HG02610 (cell line): ENCODE data around the gene ERICH4.

ENCODE experiments used
- ATAC-seq: cut with Tn5 transposase; IDR thresholded peaks from one replicate; pipeline ENCODE4 v1.9.1; 2021; ENCODE audit warnings: mild to moderate bottlenecking, moderate library complexity; ENCODE audit not compliant: unreplicated experiment

The ERICH4 gene

DNA sequence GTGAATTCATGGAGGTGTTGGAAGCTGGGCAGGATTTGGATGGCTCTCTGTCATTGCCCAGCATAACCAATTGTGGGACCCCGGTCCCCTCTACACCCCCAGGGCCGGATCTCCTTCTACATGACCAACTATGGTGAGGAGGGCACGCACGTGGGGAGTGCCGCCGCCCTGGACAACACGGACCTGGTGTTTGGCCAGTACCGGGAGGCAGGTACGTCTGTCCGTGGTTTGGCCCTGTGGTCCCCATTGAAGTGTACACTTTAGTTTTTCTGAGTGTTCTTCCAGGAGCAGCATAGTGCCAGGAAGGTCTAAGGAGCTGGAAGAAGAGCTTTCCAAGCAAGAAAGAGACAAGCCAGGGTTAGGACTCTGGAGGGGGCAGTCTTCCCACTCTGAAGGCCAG, 29.0 kb upstream of the ERICH4 start:
- ATAC-seq, result no peak

- no peak for ATAC-seq
Observed at GRCh38 chr19:41414461-41414860, 28.5 kb upstream of the ERICH4 start.

DNA sequence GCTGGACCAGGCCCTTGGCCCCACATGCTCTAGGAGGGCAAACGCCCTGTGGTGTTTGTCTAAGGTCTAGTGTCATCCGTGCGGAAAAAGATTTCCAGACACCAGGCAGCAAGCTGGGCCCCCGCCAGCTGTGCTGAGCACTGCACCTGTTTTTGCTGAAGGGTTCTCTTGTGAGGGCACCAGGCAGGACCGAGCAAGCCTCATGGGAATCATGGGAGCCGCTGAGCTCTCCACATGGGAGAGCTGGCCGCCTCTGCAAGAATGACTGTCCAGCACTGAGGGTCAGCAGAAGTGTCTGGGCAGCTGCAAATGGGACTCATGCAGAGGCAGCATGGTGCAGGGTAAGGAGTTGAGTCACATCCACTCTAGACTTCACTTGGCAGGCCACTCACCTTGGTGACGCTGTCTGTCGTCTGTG, 27.8 kb upstream of the ERICH4 start:
- ATAC-seq, result no peak

DNA sequence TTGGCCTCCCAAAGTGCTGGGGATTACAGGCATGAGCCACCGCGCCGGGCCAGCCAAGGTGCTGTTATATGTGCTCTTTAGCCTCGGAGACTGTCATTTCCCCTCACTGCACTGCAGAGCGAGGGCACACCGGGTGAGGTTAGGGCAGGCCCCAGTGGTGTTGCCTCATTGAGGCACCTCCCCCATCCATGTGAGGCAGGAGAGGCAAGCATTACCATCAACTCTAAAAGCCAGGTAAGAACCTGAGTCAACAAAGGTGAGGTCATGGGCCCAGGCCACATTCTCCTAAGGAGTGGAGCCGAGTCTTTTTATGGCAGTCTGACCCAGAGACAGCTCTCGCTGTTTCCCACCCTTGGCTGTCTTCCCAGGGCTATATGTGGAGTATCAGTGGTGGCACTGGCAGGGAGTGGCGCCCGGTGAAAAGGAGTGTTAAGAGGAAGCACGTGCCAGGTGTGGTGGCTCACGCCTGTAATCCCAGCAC, 26.7 kb upstream of the ERICH4 start:
- no peak for ATAC-seq

DNA sequence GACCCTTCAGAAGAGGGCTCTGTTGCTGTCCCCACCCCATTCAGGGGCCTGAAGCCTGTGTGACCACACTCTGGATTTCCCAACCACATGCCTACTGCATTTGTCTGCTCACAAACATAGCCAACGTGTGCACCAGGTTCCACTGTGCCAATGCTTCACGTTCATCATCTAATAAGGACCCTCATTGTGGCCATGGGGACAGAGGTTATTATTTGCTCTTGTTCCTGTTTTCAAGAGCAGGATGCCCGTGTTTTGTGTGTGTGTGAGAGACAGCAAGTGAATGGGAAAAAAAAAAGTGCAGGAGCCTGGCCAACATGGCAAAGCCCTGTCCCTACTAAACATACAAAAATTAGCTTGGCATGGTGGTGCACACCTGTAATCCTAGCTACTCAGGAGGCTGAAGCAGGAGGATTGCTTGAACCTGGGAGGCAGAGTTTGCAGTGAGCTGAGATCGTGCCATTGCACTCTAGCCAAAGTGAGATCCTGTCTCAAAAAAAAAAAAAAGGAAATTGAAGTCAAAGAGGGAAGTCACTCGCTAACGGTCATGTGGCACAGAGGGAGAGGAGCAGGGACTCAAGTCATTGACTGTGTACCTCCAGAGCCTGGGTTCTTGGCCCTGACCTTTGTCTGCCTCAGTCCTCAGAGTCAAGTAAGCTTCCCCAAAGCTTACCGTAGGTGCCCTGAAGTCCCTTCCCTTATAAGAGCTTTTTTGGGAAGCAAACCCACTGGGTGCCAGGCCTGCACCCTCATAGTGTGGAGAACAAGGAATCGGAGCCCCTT, 22.7 kb upstream of the ERICH4 start:
- no peak for ATAC-seq

DNA sequence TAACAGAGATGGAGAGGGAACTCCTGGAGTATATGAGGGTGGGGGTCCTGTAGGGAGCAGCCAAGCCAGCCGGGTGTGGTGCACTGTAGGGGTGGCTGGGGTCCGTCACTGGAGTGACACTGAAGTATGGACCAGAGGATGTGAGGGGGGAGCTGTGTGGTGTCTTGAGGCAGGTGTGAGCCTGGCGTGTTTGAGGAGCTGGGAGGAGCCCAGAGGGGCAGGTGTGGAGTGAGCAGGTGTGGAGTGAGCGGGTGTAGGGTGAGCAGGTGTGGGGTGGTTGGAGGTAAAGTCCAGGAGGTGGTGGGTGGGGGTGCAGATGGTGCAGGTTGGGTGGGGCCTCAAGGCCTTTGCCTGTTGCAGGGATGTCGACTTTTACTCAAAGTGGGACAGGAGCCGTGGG, 21.6 kb upstream of the ERICH4 start:
- ATAC-seq, result no peak

GRCh38 chr19:41421973-41422372, 21.0 kb upstream of the ERICH4 start:
- ATAC-seq, result no peak

GRCh38 chr19:41422456-41422855, 20.5 kb upstream of the ERICH4 start:
- ATAC-seq, result no peak

DNA sequence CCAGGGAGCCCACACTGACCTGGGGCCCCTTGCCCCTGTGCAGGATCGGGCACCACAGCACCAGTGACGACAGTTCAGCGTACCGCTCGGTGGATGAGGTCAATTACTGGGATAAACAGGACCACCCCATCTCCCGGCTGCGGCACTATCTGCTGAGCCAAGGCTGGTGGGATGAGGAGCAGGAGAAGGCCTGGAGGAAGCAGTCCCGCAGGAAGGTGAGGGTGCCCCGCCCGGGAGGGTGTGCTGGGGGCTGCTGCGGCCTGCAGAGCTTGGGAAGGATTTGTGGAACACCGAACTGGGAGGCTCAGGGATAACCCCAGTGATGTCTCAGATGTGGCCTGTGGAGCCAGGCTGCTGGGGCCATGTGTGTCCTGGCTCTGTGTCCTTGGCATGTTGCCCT, 20.0 kb upstream of the ERICH4 start:
- no peak for ATAC-seq

DNA sequence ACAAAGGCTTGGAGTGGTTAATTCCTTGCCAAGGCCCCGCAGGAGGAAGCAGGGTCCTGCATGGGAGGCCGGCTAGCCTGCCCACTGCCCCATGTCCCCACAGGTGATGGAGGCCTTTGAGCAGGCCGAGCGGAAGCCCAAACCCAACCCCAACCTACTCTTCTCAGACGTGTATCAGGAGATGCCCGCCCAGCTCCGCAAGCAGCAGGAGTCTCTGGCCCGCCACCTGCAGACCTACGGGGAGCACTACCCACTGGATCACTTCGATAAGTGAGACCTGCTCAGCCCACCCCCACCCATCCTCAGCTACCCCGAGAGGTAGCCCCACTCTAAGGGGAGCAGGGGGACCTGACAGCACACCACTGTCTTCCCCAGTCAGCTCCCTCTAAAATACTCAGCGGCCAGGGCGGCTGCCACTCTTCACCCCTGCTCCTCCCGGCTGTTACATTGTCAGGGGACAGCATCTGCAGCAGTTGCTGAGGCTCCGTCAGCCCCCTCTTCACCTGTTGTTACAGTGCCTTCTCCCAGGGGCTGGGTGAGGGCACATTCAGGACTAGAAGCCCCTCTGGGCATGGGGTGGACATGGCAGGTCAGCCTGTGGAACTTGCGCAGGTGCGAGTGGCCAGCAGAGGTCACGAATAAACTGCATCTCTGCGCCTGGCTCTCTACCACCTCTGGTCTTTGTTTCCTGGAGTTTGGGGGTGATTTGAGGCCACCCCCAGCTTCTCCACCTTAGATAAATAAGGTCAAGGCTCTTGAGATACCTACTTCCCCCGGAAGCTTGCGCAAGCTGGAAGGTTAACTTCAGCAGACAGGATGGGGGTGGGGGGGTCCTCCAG, 18.4 kb upstream of the ERICH4 start:
- no peak for ATAC-seq

DNA sequence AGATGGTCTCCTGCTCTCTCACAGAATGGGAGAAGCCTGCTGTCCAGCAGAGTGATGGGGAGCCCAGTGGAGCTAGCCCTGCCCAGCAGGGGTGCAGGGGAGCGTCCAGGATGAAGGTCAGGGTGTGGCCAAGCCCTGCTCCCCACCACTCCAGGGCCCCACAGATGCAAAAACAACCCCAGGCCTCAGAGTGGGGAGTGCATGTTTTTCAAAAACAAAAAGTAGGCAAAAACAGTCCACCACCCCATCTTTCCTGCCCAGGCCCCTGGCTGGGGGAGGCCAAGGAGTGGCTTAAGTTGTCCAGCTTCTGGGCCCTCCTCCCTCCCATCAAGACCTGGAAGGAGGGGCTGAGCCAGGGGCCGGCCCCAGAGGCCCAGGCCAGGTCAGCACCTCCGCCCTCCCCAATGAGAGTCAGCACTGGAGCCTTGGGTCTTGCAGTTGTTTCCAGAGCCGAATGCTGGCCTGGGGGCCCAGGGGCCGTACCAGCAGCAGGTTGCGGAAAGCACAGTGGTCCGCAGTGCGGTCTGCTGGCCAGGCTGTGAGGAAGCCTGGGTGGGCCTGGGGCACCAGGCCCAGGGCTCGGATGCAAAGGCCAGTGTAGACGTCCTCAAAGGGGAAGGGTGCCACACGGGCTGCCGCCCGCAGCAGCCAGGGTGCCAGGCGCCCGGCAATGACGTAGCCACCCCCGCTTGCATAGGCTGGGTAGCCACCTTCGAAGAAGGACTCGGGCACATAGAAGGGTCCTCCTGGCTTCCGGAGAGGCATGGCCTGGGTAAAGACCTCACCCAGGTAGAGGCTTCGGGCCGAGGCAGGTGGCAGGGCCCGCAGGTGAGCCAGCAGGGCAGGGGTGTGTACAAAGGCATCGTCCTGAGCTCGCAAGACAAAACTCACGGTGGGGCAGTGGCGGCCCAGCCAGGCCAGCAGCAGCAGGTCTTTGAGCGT, 17.5 kb upstream of the ERICH4 start:
- ATAC-seq, result no peak

- ATAC-seq, result no peak
Observed at GRCh38 chr19:41426116-41426841, 16.7 kb upstream of the ERICH4 start.

DNA sequence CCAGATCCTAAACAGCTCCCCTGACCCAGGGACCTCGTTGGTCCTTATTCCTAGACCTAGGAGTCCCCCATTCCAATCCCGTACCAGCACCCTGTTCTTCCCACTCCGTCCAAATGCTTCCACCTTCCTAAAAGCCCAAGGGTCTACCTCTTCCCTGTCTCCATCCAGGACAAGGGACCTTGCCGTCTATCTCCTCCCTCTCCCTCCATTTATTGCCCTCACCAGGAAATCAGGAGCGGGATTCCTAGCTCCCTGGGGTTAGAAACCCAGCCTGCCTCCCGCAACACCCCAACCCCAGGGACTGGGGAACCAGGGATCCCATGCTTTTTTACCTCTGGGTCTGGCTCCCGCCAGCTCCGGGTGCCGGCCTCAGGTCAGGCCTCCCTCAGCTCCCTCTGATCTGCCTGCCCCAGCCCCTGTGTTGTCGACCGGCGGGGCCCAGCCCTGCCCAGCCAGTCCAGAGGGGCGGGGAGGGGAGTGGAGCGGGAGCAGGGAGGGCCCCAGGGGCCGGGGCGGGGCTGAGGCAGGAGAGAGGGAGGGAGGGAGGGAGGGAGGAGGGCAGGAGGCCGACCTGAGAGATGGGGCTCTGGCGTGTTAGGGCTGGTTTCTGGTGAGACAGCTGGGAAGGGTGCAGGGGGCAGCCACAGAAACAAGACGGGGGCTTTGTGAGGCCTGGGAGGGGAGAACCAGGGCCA, 15.9 kb upstream of the ERICH4 start, which contains the start of gene B3GNT8:
B3GNT8 (minus strand) TSS at position 423 of the 695 bp plus-strand sequence. CDS start 596 bp downstream, outside the sequence.
- ATAC-seq, result peak; percentile 43

DNA sequence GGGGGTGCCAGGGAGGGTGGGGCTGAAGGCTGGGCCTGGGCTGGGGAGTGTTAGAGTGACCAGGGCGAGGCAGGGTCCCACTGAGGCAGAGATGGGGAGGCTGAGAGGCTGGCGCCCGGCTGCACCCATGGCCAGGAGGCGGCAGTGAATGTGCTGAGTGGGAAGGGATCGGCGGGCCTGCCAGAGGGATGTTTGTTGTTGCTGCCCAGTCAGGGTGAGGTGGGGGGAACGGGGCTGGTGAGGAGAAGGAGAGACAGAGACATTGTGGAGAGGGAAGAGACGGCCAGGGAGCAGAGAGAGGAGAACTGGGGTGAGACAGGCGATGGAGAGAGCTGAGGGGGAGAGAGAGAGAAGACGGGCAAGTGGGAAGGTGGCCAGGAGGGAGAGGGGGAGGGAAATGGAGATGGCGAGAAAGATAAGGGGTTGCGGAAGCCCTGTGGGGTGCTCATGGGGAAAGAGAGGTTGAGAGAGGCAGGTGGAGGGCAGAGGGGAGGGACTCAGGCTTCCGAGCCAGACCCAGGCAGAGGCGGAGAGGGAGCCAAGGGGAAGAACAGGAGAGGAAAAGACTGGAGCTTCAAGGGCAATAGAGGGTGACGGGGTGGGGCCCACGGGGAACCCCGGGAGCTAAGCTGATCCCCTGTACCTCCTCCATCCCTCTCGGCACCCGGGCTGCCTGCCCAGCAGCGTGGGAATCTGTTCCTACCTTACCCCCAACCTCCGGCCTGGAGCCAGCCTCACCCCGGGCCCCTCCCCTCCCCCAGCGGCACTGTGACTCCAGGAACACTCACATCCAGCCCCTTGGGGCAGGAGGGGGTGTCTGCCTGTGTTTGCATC, 15.1 kb upstream of the ERICH4 start:
- ATAC-seq, result no peak

GRCh38 chr19:41428481-41428859, 14.5 kb upstream of the ERICH4 start:
- ATAC-seq, result no peak

- no peak for ATAC-seq
Observed at GRCh38 chr19:41430922-41431321, 12.0 kb upstream of the ERICH4 start.

- ATAC-seq, result no peak
Observed at GRCh38 chr19:41431426-41432386, 11.2 kb upstream of the ERICH4 start.

DNA sequence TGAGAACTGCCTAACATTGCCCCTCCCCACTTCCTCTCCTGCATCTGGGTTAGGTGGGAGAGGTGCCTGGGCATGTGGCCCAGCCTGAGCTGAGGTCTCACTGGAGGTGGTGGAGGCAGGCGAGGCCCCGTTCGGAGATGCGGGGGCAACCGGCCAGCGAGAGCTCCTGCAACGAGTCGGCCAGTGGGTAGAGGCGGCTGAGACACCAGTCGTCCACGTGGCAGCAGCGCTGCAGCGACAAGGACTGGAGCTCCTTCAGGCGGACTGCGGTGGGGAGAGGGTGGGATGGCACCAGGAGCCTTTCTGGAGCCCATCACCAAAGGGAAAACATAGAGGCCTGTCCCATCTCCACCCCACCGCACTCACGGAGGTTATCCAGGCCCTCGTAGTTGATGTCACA, 9.8 kb upstream of the ERICH4 start:
- no peak for ATAC-seq
